HCT116 (cell line): ENCODE measurements around the gene UMOD.

Experiments used
- CTCF ChIP-seq, 3 experiments: fragments of 200-600 bp in 1 of 3; sonication (generic) in 1 of 3; IDR thresholded peaks in 2 of 3; conservative IDR thresholded peaks in 1 of 3; 2 replicates each; pipeline ENCODE4 v1.5.1; 2012 to 2017; ENCODE audit warnings: low read depth in 2 of 3, low read length in 2 of 3, antibody characterized with exemption in 1 of 3, borderline replicate concordance in 1 of 3, control low read depth in 1 of 3, mild to moderate bottlenecking in 1 of 3, mixed read lengths in 1 of 3, mixed run types in 1 of 3, moderate library complexity in 1 of 3; ENCODE audit not compliant: insufficient read depth in 1 of 3
- POLR2A ChIP-seq: IDR thresholded peaks from 2 replicates; pipeline ENCODE4 v1.7.0; 2011; ENCODE audit warnings: borderline replicate concordance; ENCODE audit not compliant: insufficient read depth, insufficient read length; ENCODE audit errors: extremely low read depth
- SP1 ChIP-seq: IDR thresholded peaks from 2 replicates; pipeline ENCODE4 v1.6.1; 2012; ENCODE audit warnings: low read depth

- TF ChIP-seq POLR2A (no peak), SP1 (no peak), CTCF (IDR thresholded peaks at IDR 0.05 in 2 of 3, conservative IDR thresholded peaks at IDR 0.05 in 1 of 3; ENCODE audit: borderline replicate concordance in 1 of 3, insufficient read depth in 1 of 3, low read depth in 2 of 3, low read length in 2 of 3) (no peak)
These were observed 49.0 kb upstream of the UMOD start for GRCh38 chr16:20401475-20402016.
